ENCODE measurements around the gene FIBCD1.

FIBCD1 gene

DNA sequence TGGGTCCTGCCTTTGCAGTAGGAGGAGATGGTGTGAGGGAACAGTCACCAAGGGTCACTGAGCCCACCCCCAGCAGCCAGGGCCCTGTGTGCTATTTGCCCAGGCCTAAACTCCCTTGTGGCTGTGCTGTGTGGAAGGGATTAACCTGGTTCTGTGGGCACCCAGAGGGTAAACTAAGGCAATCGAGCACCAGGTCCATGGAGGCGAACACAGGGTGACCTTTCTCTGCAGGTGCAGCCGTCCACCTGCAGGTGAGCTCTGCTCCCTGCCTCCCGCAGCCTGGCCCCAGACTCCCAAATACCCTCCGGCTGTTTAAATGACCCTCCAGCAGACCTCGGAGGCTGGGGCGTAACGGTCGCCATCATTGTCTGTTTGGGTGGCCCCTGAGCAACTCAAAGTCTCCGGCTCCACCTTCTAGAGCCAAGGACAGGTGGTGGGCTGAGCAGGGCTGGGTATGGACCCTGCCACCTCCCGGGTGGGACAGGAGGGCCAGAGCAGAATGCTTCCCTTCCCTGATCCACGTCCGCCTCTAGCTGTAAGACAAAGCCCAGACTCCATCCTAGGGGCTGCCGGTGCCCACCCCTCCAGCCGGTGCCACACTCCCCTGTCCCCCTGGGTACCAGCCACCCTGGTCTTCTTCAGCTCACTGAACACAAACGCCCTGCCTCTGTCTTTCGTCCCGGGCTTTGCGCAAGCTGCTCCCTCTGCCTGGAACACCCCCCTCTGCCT, 34.1 kb upstream of the FIBCD1 start:
- H3K4me2 ChIP-seq: no peak overlapping the region
- no peak overlapping the region for H2AFZ ChIP-seq (ENCODE audit: low read depth)
- H3K36me3 ChIP-seq (ENCODE audit: insufficient read depth): no peaks in the 10 kb centered on the region
- no peak overlapping the region for H3K4me3 ChIP-seq (IDR thresholded peaks at IDR 0.05; ENCODE audit: insufficient read depth, low read depth, low read length)
- no peak overlapping the region for H3K9ac ChIP-seq
- TF ChIP-seq, protein P1, sequence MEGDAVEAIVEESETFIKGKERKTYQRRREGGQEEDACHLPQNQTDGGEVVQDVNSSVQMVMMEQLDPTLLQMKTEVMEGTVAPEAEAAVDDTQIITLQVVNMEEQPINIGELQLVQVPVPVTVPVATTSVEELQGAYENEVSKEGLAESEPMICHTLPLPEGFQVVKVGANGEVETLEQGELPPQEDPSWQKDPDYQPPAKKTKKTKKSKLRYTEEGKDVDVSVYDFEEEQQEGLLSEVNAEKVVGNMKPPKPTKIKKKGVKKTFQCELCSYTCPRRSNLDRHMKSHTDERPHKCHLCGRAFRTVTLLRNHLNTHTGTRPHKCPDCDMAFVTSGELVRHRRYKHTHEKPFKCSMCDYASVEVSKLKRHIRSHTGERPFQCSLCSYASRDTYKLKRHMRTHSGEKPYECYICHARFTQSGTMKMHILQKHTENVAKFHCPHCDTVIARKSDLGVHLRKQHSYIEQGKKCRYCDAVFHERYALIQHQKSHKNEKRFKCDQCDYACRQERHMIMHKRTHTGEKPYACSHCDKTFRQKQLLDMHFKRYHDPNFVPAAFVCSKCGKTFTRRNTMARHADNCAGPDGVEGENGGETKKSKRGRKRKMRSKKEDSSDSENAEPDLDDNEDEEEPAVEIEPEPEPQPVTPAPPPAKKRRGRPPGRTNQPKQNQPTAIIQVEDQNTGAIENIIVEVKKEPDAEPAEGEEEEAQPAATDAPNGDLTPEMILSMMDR (conservative IDR thresholded peaks at IDR 0.05; ENCODE audit: low read depth, low read length): no peak
- H3K27me3 ChIP-seq (ENCODE audit: insufficient read depth, low read depth): peaks cover 100% of the 10 kb centered on the region
- H3K79me2 ChIP-seq (ENCODE audit: insufficient read depth, low read depth): no peaks in the 10 kb centered on the region
- H3K27ac ChIP-seq: no peak overlapping the region
- no peaks in the 10 kb centered on the region for H4K20me1 ChIP-seq (ENCODE audit: insufficient read depth)
- no peaks in the 10 kb centered on the region for H3K4me1 ChIP-seq (ENCODE audit: low read depth, poor library complexity, severe bottlenecking)

DNA sequence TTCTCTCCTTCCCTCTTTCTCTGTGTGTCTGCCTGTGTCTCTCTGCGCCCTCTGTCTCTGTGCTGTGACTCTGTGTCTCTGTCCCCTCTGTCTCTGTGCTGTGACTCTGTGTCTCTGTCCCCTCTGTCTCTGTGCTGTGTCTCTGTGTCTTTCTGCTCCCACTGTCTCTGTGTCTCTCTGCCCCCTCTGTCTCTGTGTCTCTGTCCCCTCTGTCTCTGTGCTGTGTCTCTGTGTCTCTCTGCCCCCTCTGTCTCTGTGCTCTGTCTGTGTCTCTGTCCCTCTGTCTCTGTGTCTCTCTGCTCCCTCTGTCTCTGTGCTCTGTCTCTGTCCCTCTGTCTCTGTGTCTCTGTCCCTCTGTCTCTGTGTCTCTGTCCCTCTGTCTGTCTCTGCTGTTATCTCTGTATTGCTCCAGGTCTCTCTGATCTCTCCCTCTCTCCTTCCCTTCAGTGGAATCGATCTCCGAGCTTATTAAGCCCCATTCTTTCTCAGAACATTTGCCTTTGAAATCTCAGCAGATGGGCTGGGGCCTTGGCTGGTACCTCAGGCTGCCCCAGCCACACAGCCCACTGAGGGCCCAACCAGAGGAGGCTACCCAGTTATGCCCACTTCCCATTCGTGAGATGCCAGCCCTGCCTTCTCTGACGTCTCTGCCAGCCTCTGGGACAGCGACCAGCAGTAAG, 33.4 kb upstream of the FIBCD1 start:
- Histone ChIP-seq H3K27ac (no peak overlapping the region), H2AFZ (ENCODE audit: low read depth) (no peak overlapping the region), H3K36me3 (ENCODE audit: insufficient read depth) (no peaks in the 10 kb centered on the region), H3K4me1 (ENCODE audit: low read depth, poor library complexity, severe bottlenecking) (no peaks in the 10 kb centered on the region), H3K9ac (no peak overlapping the region), H3K27me3 (ENCODE audit: insufficient read depth, low read depth) (peaks cover 100% of the 10 kb centered on the region), H3K4me2 (no peak overlapping the region), H3K4me3 (IDR thresholded peaks at IDR 0.05; ENCODE audit: insufficient read depth, low read depth, low read length) (no peak overlapping the region), H4K20me1 (ENCODE audit: insufficient read depth) (no peaks in the 10 kb centered on the region), H3K79me2 (ENCODE audit: insufficient read depth, low read depth) (no peaks in the 10 kb centered on the region)
- TF ChIP-seq, protein P1 (conservative IDR thresholded peaks at IDR 0.05; ENCODE audit: low read depth, low read length): no peak

DNA sequence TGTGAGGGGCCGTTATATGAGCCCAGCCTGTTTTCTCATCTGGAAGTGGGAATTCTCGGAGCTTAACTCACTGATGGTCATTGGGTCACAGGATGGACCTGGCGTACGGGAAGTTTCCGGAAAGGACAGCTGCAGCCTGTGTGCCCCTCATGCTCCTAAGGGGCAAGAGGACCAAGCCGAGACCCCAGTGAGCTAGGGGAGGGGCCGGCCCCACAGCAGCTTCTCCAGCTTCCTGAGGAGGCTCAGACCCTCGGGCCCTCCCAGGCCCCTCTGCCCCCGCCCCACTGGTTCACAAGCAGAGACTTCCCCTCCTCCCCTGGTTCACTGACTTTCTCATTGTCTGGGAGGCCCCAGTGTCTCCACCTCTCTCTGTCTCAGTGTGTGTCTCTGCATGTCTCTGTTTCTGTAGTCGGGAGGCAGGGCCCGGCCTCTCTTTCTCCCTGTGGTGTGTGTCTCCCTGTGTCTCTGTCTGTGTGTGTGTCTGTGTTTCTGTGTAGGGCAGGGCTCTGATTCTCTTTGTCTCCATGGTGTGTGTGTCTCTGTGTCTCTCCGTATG, 32.3 kb upstream of the FIBCD1 start:
- Histone ChIP-seq H3K4me2 (no peak overlapping the region), H3K36me3 (ENCODE audit: insufficient read depth) (no peaks in the 10 kb centered on the region), H3K79me2 (ENCODE audit: insufficient read depth, low read depth) (no peaks in the 10 kb centered on the region)

DNA sequence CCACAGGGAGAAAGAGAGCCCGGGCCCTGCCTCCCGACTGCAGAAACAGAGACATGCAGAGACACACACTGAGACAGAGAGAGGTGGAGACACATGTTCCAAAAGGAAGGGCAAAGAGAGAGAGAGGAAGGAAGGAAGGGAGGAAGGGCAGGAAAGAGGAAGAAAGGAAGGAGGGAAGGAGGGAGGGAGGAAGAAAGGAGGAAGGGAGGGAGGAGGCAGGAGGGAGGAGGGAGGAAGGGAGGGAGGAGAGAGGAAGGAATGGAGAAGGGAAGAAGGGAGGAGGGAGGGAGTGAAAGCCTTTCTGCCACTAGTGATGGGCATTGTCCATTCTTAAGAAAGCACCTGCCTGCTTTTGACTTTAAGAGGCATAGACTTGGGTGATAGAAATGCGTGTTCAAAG, 31.8 kb upstream of the FIBCD1 start:
- H3K36me3 ChIP-seq (ENCODE audit: insufficient read depth): no peaks in the 10 kb centered on the region
- no peak overlapping the region for H3K4me2 ChIP-seq
- H4K20me1 ChIP-seq (ENCODE audit: insufficient read depth): no peaks in the 10 kb centered on the region
- H2AFZ ChIP-seq (ENCODE audit: low read depth): no peak overlapping the region
- no peak overlapping the region for H3K9ac ChIP-seq
- peaks cover 95% of the 10 kb centered on the region for H3K27me3 ChIP-seq (ENCODE audit: insufficient read depth, low read depth)
- no peaks in the 10 kb centered on the region for H3K4me1 ChIP-seq (ENCODE audit: low read depth, poor library complexity, severe bottlenecking)
- TF ChIP-seq, protein P1 (conservative IDR thresholded peaks at IDR 0.05; ENCODE audit: low read depth, low read length): no peak
- H3K79me2 ChIP-seq (ENCODE audit: insufficient read depth, low read depth): no peaks in the 10 kb centered on the region
- no peak overlapping the region for H3K27ac ChIP-seq
- H3K4me3 ChIP-seq (IDR thresholded peaks at IDR 0.05; ENCODE audit: insufficient read depth, low read depth, low read length): no peak overlapping the region

More for the DNA sequence above, 32.3 kb upstream of the FIBCD1 start:
- no peaks in the 10 kb centered on the region for H4K20me1 ChIP-seq (ENCODE audit: insufficient read depth)
- H3K27me3 ChIP-seq (ENCODE audit: insufficient read depth, low read depth): peaks cover 98% of the 10 kb centered on the region
- H2AFZ ChIP-seq (ENCODE audit: low read depth): no peak overlapping the region
- TF ChIP-seq, protein P1 (conservative IDR thresholded peaks at IDR 0.05; ENCODE audit: low read depth, low read length): no peak
- H3K4me1 ChIP-seq (ENCODE audit: low read depth, poor library complexity, severe bottlenecking): no peaks in the 10 kb centered on the region
- no peak overlapping the region for H3K27ac ChIP-seq
- H3K9ac ChIP-seq: no peak overlapping the region
- H3K4me3 ChIP-seq (IDR thresholded peaks at IDR 0.05; ENCODE audit: insufficient read depth, low read depth, low read length): no peak overlapping the region
